Umbilical cord (tissue), 1 donor: Measurements from ENCODE around the gene MIB1. TPM values are rescaled to one million over a fixed set of nuclear protein-coding genes. Genes with fewer than 3 reads are reported as not detected.

Experiments used
- total RNA-seq: library from RNA; depleted of rRNA; stranded (reverse); fragments of >200 nt; gene quantifications from one replicate; pipeline ENCODE4 v1.2.3, GENCODE V29; 2014; ENCODE audit warnings: low replicate concordance; ENCODE audit not compliant: insufficient read depth

Gene MIB1
- total RNA-seq, 1 donor from 2014 or later = 53.0 TPM

Other genes with a start within 250 kb of the MIB1 start
- 28.9 TPM for gene ESCO1, start 140.1 kb upstream of the MIB1 start, total RNA-seq
- 8.4 TPM for gene SNRPD1, start 128.5 kb upstream of the MIB1 start, total RNA-seq
- gene ABHD3, start 36.0 kb upstream of the MIB1 start, total RNA-seq = 15.2 TPM